ENCODE data around the gene AK4.
"Not testable (repeated sequence)": the region's sequence is repeated elsewhere in the genome, so short reads cannot be mapped to it uniquely, and the experiment has no call there.

Gene AK4

GRCh38 chr1:65148178-65148547 lies at the start of gene AK4:
Gene AK4, plus strand, starts transcription at chr1:65148203. Its CDS starts 205 bp downstream, at chr1:65148408.
- not testable (repeated sequence) for DNase-seq

GRCh38 chr1:65103807-65104206 lies 44.2 kb upstream of the AK4 start:
- no peak for DNase-seq

GRCh38 chr1:65104854-65105534 lies 43.0 kb upstream of the AK4 start:
- DNase-seq: no peak

GRCh38 chr1:65105596-65105995 lies 42.4 kb upstream of the AK4 start:
- DNase-seq: no peak

GRCh38 chr1:65108025-65108642 lies 39.9 kb upstream of the AK4 start:
- DNase-seq: no peak

- peak; percentile 50 to 89 for DNase-seq
These were observed 38.5 kb upstream of the AK4 start for GRCh38 chr1:65109487-65109886.

- no peak for DNase-seq
These were observed 35.2 kb upstream of the AK4 start for GRCh38 chr1:65112811-65113210.

GRCh38 chr1:65113298-65113697 lies 34.7 kb upstream of the AK4 start:
- peak in 1 of 2 experiments; percentile 29 for DNase-seq

GRCh38 chr1:65114322-65114721 lies 33.7 kb upstream of the AK4 start:
- peak in 1 of 2 experiments; percentile 8 for DNase-seq

- no peak for DNase-seq
These were observed 28.1 kb upstream of the AK4 start for GRCh38 chr1:65119951-65120350.

GRCh38 chr1:65129104-65129503 lies 18.9 kb upstream of the AK4 start:
- DNase-seq: not testable (repeated sequence)

GRCh38 chr1:65138524-65138923 lies 9.5 kb upstream of the AK4 start:
- no peak for DNase-seq

- DNase-seq: peak; percentile 81 to 87
These were observed 8.2 kb upstream of the AK4 start for GRCh38 chr1:65139793-65140192.

GRCh38 chr1:65141394-65141793 lies 6.6 kb upstream of the AK4 start:
- no peak for DNase-seq

GRCh38 chr1:65141918-65142317 lies 6.1 kb upstream of the AK4 start:
- no peak for DNase-seq

GRCh38 chr1:65143112-65143658 lies 4.8 kb upstream of the AK4 start:
- not testable (repeated sequence) for DNase-seq

- DNase-seq: no peak
These were observed 1.0 kb upstream of the AK4 start for GRCh38 chr1:65146908-65147423.

- peak in 1 of 2 experiments; percentile 48 for DNase-seq
These were observed 402 bp upstream of the AK4 start for GRCh38 chr1:65147424-65148177.

GRCh38 chr1:65148548-65149350 lies 746 bp downstream of the AK4 start:
- peak; percentile 32 to 82 for DNase-seq

- peak; percentile 54 to 67 for DNase-seq
These were observed 1.5 kb downstream of the AK4 start for GRCh38 chr1:65149351-65150107.

GRCh38 chr1:65150108-65150463 lies 2.1 kb downstream of the AK4 start:
- DNase-seq: no peak

Data from NCI-H524 (cell line).